Body of pancreas (tissue), 4 donors: Measurements from ENCODE around the gene CEMIP2.

ENCODE experiments used
- CTCF ChIP-seq, 7 experiments: fragments of 450-650 bp in 4 of 7; fragments of 200-600 bp in 3 of 7; sonication (generic) in 3 of 7; IDR thresholded peaks; one replicate each; pipeline ENCODE4 v1.5.1; 2016 to 2019; ENCODE audit warnings: antibody characterized with exemption in 7 of 7
- POLR2A ChIP-seq, 3 donors: fragments of 450-650 bp; IDR thresholded peaks; one replicate each; pipeline ENCODE4 v1.6.1; 2016; ENCODE audit warnings: antibody characterized with exemption in 3 of 3, mild to moderate bottlenecking in 2 of 3

GRCh38 chr9:71681708-71682272 lies 86.5 kb downstream of the CEMIP2 start:
- TF ChIP-seq CTCF (IDR thresholded peaks at IDR 0.05) (no peak), POLR2A (IDR thresholded peaks at IDR 0.05) (no peak)
